Retina (tissue), 1 donor: ENCODE results near the gene IPO13.

ENCODE experiments used
- DNase-seq: peaks from one replicate; pipeline ENCODE4 v3.0.0-alpha.2; 2016

The IPO13 gene

GRCh38 chr1:43952731-43953346, 6.1 kb downstream of the IPO13 start:
- peak; percentile 67 for DNase-seq

- no peak for DNase-seq
Measured at GRCh38 chr1:43953361-43953760, 6.6 kb downstream of the IPO13 start.

- DNase-seq = peak; percentile 5
Measured at GRCh38 chr1:43954036-43954435, 7.3 kb downstream of the IPO13 start.

- no peak for DNase-seq
Measured at GRCh38 chr1:43956234-43956633, 9.5 kb downstream of the IPO13 start.

GRCh38 chr1:43957407-43958040, 10.8 kb downstream of the IPO13 start:
- no peak for DNase-seq

- no peak for DNase-seq
Measured at GRCh38 chr1:43958351-43959255, 11.9 kb downstream of the IPO13 start.

- DNase-seq = no peak
Measured at GRCh38 chr1:43960798-43961197, 14.0 kb downstream of the IPO13 start.

- no peak for DNase-seq
Measured at GRCh38 chr1:43961692-43962091, 14.9 kb downstream of the IPO13 start.

GRCh38 chr1:43962324-43962723, 15.6 kb downstream of the IPO13 start:
- DNase-seq = no peak

- no peak for DNase-seq
Measured at GRCh38 chr1:43963006-43963405, 16.3 kb downstream of the IPO13 start.

GRCh38 chr1:43963890-43964289, 17.1 kb downstream of the IPO13 start:
- DNase-seq = no peak

GRCh38 chr1:43965316-43965715, 18.6 kb downstream of the IPO13 start:
- DNase-seq = no peak

- no peak for DNase-seq
Measured at GRCh38 chr1:43968348-43968948, 21.7 kb downstream of the IPO13 start.

GRCh38 chr1:43969416-43969745, 22.6 kb downstream of the IPO13 start:
- no peak for DNase-seq

GRCh38 chr1:43969746-43970466, 23.2 kb downstream of the IPO13 start, which contains the start of gene DPH2:
TSS of gene DPH2 (plus strand) at chr1:43970010. CDS start at chr1:43970176, 166 bp downstream.
- peak; percentile 91 for DNase-seq

GRCh38 chr1:43970502-43970901, 23.8 kb downstream of the IPO13 start:
- DNase-seq = no peak

GRCh38 chr1:43970911-43971310, 24.2 kb downstream of the IPO13 start:
- DNase-seq = no peak

GRCh38 chr1:43971336-43971980, 24.7 kb downstream of the IPO13 start:
- no peak for DNase-seq

GRCh38 chr1:43973981-43974442, 27.3 kb downstream of the IPO13 start:
- no peak for DNase-seq

GRCh38 chr1:43974443-43975248, 27.9 kb downstream of the IPO13 start, which contains the start of gene ATP6V0B:
TSS of gene ATP6V0B (plus strand) at chr1:43974960. CDS start at chr1:43975041, 81 bp downstream.
- DNase-seq = peak; percentile 96
